Activated T-helper 17 cell treated with anti-CD3 and anti-CD28 coated beads, Interleukin-2, amount 50 U/mL, for 72 hours (primary cell): ENCODE results near the gene ACACA. TPM values are rescaled to one million over a fixed set of nuclear protein-coding genes. Genes with fewer than 3 reads are reported as not detected.

Source experiments
- ATAC-seq: fragments of 150-1000 bp; cut with Tn5 transposase; replicated peaks from 2 replicates; pipeline ENCODE4 v1.10.0; 2021; ENCODE audit warnings: mild to moderate bottlenecking, moderate library complexity
- H3K27ac Mint-ChIP-seq: one replicate; pipeline ENCODE4 v1.8.0; 2022; ENCODE audit warnings: mixed read lengths
- H3K27me3 Mint-ChIP-seq: one replicate; pipeline ENCODE4 v1.8.0; 2022; ENCODE audit warnings: mixed read lengths
- H3K36me3 Mint-ChIP-seq: one replicate; pipeline ENCODE4 v1.8.0; 2022; ENCODE audit warnings: low read depth, mild to moderate bottlenecking, mixed read lengths
- H3K4me1 Mint-ChIP-seq: one replicate; pipeline ENCODE4 v1.8.0; 2022; ENCODE audit warnings: mixed read lengths
- H3K4me3 Mint-ChIP-seq: one replicate; pipeline ENCODE4 v1.8.0; 2022; ENCODE audit warnings: mild to moderate bottlenecking, mixed read lengths
- H3K9me3 Mint-ChIP-seq: one replicate; pipeline ENCODE4 v1.8.0; 2022; ENCODE audit warnings: mixed read lengths
- total RNA-seq, 2 donors: library from RNA; stranded (reverse); gene quantifications; one replicate each; pipeline ENCODE4 v1.2.3, GENCODE V29; 2022

The ACACA gene
- total RNA-seq, 2 donors from 2014 or later, result 36.9 to 73.7 TPM

DNA sequence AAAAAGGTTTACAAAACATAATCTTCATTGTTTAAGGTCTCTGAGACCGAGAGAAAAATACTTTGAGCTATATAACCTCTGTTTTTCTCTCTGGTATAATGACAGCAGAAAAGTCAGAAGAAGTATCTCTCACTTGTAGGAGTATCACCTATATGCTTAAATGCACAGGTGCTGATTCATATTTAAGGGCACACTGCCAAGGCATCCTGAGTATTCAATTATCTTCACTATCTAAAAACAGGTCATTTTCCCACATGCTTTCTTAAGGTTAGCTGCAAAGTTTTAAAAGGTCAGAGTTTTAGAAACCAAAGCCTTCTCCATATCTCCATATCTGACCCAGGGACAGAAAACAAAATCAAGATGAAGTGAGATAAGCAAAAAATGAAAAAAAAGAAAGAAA is 130.2 kb downstream of the ACACA start:
- H3K4me1 Mint-ChIP-seq, result no peaks in the 10 kb centered on the region
- H3K27ac Mint-ChIP-seq, result no peak overlapping the region
- H3K4me3 Mint-ChIP-seq, result no peak overlapping the region
- peaks cover 69% of the 10 kb centered on the region for H3K36me3 Mint-ChIP-seq
- H3K27me3 Mint-ChIP-seq, result no peaks in the 10 kb centered on the region
- H3K9me3 Mint-ChIP-seq, result no peaks in the 10 kb centered on the region
- no peak for ATAC-seq

DNA sequence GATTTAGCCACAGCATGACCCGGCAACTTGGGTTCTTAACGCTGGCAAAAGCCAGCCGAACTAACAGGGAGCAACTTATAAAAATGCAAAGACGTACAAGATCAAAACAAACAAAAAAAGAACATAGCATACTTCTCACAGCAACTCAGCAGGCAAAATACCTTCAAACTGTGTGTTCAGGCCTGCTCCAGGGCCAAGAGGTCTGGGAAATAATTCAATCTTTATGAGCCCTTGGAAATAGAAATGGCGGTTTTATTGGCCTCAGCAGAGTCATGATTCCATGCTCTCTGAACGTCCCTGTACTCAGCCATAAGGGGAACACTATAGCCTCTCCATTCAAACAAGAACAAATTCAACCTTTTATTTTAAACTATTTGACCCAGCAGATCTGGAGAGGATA is 132.2 kb downstream of the ACACA start:
- Mint-ChIP-seq H3K4me1 (no peaks in the 10 kb centered on the region), H3K36me3 (peaks cover 76% of the 10 kb centered on the region)
- no peak for ATAC-seq

DNA sequence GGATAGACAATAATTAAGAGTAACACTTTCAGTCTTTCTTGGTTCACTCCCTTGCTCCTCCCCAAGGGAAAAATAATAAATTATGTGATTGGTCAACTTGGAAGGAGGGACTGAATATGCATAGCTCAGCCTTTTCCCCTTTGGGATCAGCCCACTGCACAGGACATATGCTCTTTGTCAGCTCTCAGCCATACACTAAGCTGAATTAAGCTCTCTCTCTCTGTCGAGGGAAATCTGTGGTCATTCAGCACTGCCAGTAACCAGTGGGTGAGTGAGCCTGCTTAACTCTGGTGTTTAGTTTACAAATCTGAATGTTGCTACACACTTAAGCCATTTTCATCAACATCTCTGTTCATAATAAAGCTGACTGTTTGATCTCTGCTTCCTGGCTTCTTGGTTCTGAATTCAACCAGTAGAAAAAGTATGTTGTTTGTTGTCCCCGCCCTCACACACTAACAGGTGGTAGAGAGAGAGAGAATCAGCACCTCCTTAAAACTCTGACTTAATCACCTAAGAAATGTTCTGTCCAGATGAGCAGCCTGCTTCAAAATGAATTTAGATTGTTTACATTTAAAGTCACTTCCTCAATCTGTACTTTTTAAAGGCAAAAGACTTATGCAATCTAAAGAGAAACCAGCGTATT is 133.1 kb downstream of the ACACA start:
- no peak overlapping the region for H3K4me3 Mint-ChIP-seq
- H3K27me3 Mint-ChIP-seq, result no peaks in the 10 kb centered on the region
- no peak overlapping the region for H3K27ac Mint-ChIP-seq
- H3K9me3 Mint-ChIP-seq, result no peaks in the 10 kb centered on the region
- H3K4me1 Mint-ChIP-seq, result no peaks in the 10 kb centered on the region
- ATAC-seq, result no peak
- H3K36me3 Mint-ChIP-seq, result peaks cover 82% of the 10 kb centered on the region

More for the DNA sequence above, 132.2 kb downstream of the ACACA start:
- no peaks in the 10 kb centered on the region for H3K9me3 Mint-ChIP-seq
- no peak overlapping the region for H3K27ac Mint-ChIP-seq
- no peak overlapping the region for H3K4me3 Mint-ChIP-seq
- no peaks in the 10 kb centered on the region for H3K27me3 Mint-ChIP-seq

DNA sequence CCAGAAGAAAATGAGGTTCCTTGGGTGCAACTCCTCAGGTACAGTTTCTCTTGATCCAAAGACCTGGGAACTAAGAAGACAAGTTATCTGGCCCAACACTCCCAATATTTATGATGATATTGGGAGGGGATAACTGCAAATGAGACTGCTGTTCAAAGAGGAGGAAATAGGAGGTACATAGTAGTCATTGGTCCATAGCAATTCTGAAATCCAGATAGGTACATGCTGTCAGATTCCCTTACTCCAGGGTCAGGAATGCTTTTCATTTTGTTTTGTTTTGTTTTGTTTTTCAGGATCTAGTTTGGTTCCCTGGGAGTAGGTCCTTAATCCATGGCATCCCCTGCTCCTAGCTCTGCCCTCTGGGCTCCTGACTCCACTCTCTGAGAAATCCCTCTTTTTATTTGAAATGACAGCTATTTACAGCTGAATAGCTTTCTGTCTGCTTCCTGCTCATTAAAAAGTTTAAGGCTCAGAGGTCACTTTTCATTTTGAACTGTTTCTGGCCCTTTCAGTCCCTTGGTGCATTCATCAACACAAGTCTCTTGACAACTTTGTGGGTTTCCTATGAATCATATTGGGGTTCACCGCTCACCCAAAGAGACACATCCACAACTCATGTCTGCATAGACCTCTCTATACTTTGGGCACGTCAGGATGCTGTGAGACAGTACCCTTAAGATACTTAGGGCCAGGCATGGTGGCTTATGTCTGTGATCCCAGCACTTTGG is 141.0 kb downstream of the ACACA start:
- Mint-ChIP-seq H3K36me3 (peaks cover 94% of the 10 kb centered on the region), H3K27ac (no peak overlapping the region), H3K4me1 (peaks cover 4% of the 10 kb centered on the region), H3K4me3 (no peak overlapping the region), H3K27me3 (no peaks in the 10 kb centered on the region), H3K9me3 (peaks cover 14% of the 10 kb centered on the region)
- ATAC-seq, result no peak

DNA sequence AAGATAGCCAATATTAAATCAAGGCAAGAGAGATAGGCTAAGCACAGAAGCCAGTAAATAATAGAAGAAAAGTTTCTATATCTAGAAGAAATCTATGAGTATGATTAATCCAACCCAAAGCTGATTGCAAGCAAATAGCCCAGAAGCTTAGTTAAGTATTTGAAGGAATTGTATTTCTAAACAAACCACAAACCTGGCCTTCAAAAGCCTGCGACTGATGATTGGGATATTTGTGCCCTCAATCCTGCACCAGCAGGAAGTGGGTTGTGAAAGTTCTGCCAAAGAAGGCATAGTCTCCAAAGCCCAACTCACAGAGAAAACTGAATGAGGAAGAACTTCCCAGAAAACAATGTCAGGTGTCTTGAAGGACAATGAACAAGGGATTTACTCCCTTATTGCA is 145.3 kb downstream of the ACACA start:
- H3K36me3 Mint-ChIP-seq, result peaks cover 86% of the 10 kb centered on the region
- H3K27ac Mint-ChIP-seq, result no peak overlapping the region
- H3K27me3 Mint-ChIP-seq, result no peaks in the 10 kb centered on the region
- no peak overlapping the region for H3K4me3 Mint-ChIP-seq
- H3K4me1 Mint-ChIP-seq, result peaks cover 4% of the 10 kb centered on the region
- H3K9me3 Mint-ChIP-seq, result peaks cover 4% of the 10 kb centered on the region
- ATAC-seq, result no peak

DNA sequence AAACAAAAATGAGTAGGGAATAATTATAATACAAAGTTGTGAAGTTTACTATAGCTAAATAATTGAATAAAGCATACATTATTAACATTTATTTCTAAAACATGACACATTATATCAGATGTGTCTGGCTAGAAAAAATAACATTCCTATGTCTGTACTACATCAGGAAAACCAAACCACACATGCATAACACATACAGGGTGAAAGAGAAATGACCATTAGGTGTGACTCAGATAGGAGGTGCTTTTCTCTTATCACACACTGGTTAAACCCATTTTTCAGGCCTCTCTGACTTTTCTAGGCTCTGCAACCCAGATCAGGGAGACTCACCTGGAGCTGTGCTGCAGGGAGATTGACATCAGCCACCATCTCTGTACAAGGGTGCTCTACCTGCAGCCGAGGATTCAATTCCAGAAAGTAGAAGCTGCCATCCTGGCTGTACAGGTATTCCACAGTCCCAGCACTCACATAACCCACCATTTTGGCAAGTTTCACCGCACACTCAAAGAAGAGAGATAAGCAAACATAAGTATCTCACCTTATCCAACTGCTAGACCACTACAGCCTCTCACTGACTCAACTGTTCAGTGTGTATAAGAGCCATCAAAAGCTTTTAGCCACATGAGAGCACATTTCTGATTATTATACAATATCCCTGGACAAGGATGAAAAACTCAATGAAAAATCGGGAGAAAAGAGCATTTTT is 147.5 kb downstream of the ACACA start:
- no peaks in the 10 kb centered on the region for H3K27me3 Mint-ChIP-seq
- no peak overlapping the region for H3K4me3 Mint-ChIP-seq
- ATAC-seq, result no peak
- no peaks in the 10 kb centered on the region for H3K4me1 Mint-ChIP-seq
- no peak overlapping the region for H3K27ac Mint-ChIP-seq
- peaks cover 77% of the 10 kb centered on the region for H3K36me3 Mint-ChIP-seq
- no peaks in the 10 kb centered on the region for H3K9me3 Mint-ChIP-seq

DNA sequence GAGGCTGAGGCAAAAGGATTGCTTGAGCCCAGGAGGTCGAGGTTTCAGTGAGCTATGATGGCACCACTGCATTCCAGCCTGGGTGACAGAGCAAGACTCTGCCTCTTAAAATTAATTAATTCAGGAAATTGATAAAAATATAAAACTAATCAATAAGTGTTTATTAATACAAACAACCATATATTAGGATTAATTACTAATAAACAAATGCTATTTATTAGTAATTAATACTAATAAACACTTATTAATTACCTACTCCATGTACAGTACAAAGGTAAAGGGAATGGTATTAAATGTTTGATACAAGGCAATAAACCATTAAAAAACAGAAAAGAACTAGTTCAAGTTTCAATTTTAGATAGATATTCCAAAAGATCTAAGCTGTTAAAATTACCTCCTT is 150.0 kb downstream of the ACACA start:
- Mint-ChIP-seq H3K36me3 (peaks cover 70% of the 10 kb centered on the region), H3K27me3 (no peaks in the 10 kb centered on the region), H3K27ac (no peak overlapping the region), H3K4me1 (no peaks in the 10 kb centered on the region), H3K4me3 (no peak overlapping the region), H3K9me3 (no peaks in the 10 kb centered on the region)
- ATAC-seq, result no peak

DNA sequence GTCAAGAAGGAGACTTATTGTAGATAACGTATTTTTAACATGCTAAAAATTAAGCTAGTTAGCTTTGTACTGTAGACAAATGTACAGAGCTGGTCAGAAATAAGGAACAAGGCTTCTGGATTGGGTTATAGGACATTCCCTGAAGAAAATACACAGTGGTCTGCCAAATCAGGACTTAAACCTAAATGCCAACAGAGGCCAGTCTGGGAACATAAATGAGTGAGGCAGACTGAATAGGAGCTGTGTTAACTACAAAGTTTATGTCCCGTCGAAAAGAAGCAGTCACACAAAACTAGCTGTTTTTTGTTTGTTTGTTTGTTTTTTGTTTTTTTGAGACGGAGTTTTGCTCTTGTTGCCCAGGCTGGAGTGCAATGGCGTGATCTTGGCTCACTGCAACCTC is 151.2 kb downstream of the ACACA start:
- H3K27me3 Mint-ChIP-seq, result no peaks in the 10 kb centered on the region
- H3K27ac Mint-ChIP-seq, result no peak overlapping the region
- H3K36me3 Mint-ChIP-seq, result peaks cover 71% of the 10 kb centered on the region
- no peaks in the 10 kb centered on the region for H3K4me1 Mint-ChIP-seq
- no peaks in the 10 kb centered on the region for H3K9me3 Mint-ChIP-seq
- ATAC-seq, result no peak
- H3K4me3 Mint-ChIP-seq, result no peak overlapping the region

DNA sequence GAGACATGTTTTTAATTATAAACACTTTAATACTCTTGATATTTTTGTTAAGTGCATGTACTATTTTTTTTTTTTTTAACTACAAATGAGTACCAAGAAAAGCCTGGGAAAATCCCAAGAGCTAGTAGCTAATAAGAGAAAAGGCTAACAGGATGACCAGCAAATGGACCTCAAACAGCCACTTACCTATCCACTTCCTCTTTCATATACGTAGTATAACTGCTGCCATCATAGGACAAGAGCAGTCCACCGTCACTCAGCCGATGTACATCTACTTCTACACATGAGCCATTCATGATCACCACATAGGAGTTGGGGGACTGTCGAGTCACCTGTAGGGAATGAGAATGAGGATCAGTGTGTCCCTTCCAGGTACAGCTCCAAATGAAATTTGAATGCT is 158.8 kb downstream of the ACACA start:
- Mint-ChIP-seq H3K27me3 (no peaks in the 10 kb centered on the region), H3K9me3 (no peaks in the 10 kb centered on the region), H3K36me3 (peaks cover 96% of the 10 kb centered on the region), H3K4me3 (no peak overlapping the region), H3K27ac (no peak overlapping the region), H3K4me1 (no peaks in the 10 kb centered on the region)
- ATAC-seq, result no peak

DNA sequence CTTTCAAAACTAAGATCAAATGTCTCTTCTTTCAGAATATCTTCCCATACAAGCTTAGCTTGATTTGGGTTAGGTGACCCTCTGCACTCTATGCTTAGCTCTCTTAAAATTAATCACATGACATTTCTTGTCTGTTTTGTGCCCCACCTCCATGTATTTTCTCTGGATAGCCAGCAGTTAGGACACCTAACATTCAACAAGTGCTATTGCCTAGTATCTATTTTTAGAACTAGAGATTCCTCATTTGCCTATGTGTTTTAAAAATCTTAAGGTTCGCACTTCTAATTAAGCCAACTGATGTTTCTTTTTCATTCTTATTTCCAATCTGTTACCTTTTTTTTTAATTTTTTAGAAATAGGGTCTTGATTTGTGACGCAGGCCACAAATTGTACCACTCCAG is 160.6 kb downstream of the ACACA start:
- Mint-ChIP-seq H3K27me3 (no peaks in the 10 kb centered on the region), H3K36me3 (peaks cover 93% of the 10 kb centered on the region), H3K4me3 (no peak overlapping the region), H3K27ac (no peak overlapping the region), H3K9me3 (no peaks in the 10 kb centered on the region), H3K4me1 (no peaks in the 10 kb centered on the region)
- ATAC-seq, result no peak

DNA sequence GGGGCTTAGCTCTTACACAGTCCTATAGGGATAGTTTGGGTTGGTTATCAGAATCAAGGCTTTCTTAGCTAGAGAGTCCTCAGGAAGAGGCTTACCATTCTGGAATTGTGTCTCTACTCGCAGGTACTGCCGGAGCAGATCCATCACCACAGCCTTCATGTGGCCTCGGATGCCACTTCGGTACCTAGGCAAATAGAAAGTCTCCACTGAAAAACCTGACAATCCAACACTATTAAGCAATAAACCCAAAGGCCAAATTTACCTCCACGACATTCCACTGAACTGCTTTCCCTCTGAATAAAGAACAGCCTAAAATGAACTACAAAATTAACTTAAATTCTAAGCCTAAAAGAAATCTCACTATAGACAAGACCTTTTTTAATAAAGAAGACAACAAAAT is 166.3 kb downstream of the ACACA start:
- ATAC-seq, result no peak
- no peaks in the 10 kb centered on the region for H3K27me3 Mint-ChIP-seq
- H3K4me1 Mint-ChIP-seq, result no peaks in the 10 kb centered on the region
- no peak overlapping the region for H3K4me3 Mint-ChIP-seq
- peaks cover 94% of the 10 kb centered on the region for H3K36me3 Mint-ChIP-seq
- H3K9me3 Mint-ChIP-seq, result no peaks in the 10 kb centered on the region
- peak overlapping the region; percentile 25 for H3K27ac Mint-ChIP-seq

DNA sequence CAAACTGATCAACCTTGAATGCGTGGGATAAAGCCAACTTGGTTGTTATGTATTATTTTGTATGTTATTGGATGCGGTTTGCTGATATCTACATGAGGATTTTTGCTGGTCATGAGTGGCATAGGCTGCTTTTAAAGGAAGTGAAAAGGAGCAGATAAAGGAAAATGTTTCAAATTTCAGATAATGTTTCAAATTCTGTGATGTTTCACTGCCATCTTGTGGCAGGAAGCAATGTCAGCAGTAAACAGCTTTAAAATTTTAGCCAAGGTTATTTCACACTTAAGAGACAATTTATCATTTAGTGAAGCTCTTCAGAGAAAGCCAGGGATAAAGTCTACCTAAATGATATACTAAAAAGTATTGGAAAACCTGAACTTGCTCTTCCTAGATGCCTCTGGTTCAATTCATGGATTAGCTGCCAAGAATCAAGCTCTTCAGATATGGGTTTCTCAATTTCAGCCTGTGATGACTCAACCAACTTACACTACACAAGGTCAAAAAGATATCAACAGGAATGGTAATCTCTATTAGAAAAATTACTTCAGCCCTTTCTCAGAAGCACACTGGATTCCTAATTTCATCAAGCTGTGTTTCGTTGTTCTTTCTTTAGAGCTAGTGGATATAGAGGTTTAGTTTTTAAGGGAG is 166.8 kb downstream of the ACACA start:
- H3K9me3 Mint-ChIP-seq, result no peaks in the 10 kb centered on the region
- peaks cover 94% of the 10 kb centered on the region for H3K36me3 Mint-ChIP-seq
- H3K4me1 Mint-ChIP-seq, result no peaks in the 10 kb centered on the region
- no peaks in the 10 kb centered on the region for H3K27me3 Mint-ChIP-seq
- H3K27ac Mint-ChIP-seq, result peak overlapping the region; percentile 25
- no peak for ATAC-seq
- no peak overlapping the region for H3K4me3 Mint-ChIP-seq

DNA sequence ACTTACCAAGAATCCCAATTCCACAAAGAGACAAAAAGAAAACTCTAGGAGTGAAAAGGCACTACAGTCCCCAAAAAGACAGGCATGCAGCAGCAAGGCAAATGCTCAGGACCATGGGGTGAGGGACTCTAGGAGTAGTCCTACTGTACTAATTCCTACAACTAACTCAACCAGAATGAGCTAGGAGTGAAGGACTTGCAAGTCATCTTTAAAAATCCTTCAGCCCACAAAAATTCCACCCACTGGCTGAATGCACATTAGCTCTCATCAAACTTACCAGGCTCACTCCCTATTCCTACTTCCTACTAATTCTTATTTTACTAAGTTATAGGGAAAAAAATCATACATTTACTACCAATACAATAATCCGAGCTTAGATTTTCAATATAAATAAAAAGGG is 172.5 kb downstream of the ACACA start:
- Mint-ChIP-seq H3K9me3 (no peaks in the 10 kb centered on the region), H3K4me3 (no peak overlapping the region)

DNA sequence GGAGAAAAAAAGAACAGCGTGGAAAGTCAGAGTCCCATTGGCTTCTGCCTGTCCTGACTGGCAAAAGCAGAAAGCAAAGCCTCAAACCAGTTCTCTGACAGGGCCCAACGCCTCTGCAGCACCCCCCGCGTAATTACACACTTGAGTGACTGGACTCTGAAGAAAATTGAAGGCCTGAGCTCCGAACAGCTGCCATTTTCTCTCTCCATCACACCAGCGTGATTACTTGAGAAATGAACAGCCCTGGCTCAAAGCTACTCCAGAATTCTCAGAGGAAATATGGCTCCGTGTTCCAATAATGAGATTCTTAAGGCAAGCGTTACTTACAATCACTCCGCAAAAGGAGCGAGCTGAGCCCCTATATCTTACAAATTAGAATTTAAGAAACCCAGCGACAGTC is 173.6 kb downstream of the ACACA start:
- Mint-ChIP-seq H3K36me3 (peaks cover 76% of the 10 kb centered on the region), H3K27me3 (no peaks in the 10 kb centered on the region), H3K9me3 (no peaks in the 10 kb centered on the region), H3K4me3 (no peak overlapping the region), H3K4me1 (no peaks in the 10 kb centered on the region), H3K27ac (no peak overlapping the region)
- ATAC-seq, result no peak

More for the DNA sequence above, 172.5 kb downstream of the ACACA start:
- H3K4me1 Mint-ChIP-seq, result no peaks in the 10 kb centered on the region
- no peak overlapping the region for H3K27ac Mint-ChIP-seq
- ATAC-seq, result no peak
- peaks cover 79% of the 10 kb centered on the region for H3K36me3 Mint-ChIP-seq
- H3K27me3 Mint-ChIP-seq, result no peaks in the 10 kb centered on the region
